ENCODE measurements around the gene PHLDA2.
"Not testable (repeated sequence)": the region's sequence is repeated elsewhere in the genome, so short reads cannot be mapped to it uniquely, and the experiment has no call there.

The PHLDA2 gene

DNA sequence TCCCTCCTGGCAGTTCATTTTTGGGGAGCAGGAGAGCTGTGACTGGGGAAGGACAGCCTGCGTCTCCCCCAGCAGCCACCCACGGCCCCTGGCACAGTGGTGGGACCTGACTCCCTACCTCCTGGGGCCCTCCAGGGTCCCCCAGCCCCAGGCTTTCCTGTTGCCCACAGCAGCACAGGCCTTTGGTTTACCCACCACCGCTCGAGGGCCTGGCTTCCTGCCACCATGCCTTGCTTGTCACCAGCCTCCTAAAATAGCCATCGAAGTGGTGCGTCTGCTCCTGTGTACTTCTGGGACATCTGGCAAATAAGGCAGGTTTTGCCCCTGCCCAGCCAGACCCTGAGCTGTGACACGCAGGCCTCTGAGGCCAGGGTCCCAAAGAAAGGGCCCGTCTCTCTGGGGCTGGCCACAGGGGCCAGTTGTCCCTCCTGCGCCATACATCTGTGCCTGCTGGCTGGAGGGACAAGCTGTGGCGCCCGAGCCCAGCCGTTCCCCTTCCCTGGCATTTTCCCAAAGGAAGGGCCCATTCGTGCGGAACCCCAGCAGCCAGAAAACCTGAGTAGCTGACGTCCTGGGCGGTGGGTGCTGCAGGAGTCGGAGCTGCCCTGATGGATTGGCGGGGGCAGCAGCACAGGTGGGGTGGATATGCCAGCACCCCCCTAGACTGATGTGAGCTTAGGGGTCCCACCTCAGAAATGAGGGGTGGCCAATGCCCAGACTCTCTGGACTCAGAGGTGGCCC is 14.6 kb downstream of the PHLDA2 start:
- DNase-seq (ENCODE audit: low spot score) = no peak

DNA sequence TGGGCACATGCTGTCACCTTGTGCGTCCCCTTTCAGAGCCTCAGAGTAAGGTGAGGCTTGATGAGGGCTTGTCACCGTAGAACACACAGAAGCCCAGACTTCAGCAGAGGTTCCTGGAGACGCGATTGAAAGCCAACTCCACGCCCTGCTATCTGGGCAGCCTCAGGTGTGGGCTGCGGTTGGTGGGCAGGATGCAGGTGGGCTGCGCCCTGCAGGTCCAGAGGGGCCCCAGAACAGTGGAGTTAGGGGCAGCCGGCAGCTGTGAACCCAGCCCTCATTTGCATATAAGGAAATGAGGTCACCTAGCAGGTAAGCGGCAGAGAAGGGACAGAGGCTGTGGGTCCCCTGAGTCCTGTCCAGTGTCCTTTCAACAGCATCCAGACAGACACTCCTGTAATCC is 15.4 kb downstream of the PHLDA2 start:
- no peak for DNase-seq (ENCODE audit: low spot score)

DNA sequence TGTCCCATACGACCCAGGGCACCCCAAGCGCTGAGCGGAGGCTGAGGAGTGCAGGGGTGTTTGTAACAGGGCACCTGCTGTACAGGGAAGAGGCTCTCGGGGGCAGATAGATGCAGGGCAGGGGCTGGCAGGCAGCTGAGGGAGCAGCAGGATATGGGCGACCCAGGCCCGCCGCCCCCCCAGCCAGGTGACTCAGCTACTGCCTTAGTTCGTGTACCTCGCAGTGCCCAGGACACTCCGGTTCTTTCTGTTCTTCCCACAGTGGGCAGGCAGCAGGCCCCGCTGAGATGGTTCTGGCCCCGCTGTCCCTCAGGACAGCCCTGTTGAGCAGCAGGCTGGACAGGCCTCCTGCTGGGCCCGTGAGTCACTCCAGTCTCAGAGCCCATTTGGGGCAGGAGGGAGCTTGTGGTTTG is 16.2 kb downstream of the PHLDA2 start:
- DNase-seq (ENCODE audit: low spot score) = no peak

DNA sequence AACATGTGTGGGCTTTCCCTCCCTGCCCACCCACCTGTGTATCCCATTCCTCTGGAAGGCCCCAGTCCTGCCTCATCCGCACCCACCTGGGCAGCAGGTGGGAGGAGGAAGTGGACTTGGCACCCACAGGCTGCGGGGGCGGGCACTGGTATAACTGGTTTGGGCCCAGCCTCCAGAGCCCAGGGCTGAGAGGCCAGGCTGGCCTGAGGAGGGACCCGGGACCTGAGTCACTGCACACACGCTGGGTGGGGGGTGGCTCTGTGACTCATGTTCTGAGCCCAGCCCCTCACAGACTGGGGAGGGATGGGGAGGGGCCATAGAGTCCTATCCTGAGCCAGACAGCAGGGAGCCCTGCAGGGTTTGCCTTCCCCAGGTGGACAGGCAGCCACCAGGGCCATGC is 16.7 kb downstream of the PHLDA2 start:
- peak; percentile 56 for DNase-seq (ENCODE audit: low spot score)

DNA sequence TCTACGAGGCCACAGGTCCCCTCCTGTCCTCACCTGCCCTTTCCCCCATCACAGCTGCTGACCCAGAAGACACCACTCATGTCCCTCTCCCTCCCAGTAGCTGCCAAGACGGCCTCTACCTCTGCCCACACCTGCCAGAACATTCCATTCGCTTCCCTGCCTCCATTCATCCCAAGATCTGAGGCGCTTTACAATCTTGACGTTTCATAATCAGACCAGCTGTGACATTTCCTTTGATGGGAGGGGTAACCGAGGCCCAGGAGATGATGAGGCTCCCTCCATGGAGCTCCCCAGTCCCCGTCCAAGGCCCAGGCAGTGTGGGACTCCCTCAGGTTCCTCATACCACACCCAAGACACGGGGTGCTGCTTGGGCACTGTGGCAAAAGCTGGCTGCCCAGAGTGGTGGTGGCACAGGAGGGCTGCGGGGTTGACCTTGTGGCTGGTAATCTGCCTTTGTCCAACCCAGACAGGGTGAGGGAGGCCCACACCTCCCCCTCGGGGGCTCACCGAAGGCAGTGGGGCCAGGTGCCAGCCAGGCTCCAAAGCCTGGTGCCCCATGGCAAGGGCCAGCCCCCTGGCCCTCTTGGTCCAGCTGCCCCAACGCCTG is 17.3 kb downstream of the PHLDA2 start:
- DNase-seq (ENCODE audit: low spot score) = no peak

DNA sequence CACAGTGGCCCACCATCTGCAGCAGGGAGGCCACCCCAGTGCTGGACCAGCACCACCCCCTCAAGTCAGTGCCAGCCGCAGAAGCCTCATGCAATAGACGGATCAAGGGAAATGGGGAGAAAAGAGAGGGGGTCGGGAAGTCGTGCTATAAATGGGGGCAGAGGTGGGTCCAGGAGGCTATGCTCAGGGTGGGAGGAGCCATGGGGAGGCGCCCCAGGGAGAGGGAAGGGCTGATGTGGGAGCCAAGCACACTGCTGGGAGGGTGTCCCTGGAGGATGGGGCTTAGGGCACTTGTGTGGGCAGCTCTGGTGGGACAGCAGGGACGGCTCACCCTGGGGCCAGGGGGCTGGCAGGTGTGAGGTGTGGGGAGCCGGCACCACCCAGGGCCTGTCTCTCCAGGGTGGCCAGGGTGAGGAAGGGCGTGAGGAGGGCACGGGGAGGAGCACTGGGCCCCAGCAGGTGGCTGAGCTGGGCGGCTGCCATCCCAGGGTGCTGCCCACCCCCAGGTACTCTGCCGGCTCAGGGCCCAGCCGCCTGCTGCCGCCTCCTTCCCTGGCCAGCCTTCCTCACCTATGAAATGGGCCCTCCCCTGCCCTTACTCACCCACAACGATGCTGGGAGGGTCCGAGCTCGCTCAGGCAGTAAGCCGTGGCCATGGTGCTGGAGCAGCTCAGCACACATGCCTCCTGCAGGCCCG is 18.0 kb downstream of the PHLDA2 start:
- no peak for DNase-seq (ENCODE audit: low spot score)

DNA sequence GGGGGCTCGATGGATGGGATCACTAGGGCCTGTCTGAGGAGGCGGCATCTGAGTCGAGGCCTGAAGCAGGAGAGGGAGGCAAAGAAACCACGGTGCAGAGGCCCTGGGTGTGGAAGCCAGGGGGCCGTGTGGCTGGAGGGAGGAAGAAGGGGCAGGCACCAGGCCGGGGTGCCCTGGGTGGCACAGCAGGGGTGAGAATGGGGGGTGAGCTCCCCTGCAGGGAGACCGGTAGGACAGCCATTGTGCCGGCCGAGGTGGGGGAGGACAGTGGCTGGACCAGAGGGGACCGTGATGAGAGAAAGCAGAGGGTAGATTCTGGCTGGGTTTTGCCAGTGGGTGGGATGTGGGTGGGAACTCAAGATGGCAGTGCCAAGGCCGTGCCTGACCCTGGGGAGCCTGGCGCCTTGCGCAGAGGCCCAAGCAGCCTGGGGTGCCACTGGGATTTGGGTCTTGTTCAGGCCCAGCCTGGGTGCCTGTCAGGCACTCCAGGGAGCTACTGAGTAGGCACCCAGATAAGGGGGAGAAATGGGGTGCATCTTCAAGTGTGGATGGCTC is 18.7 kb downstream of the PHLDA2 start:
- no peak for DNase-seq (ENCODE audit: low spot score)

DNA sequence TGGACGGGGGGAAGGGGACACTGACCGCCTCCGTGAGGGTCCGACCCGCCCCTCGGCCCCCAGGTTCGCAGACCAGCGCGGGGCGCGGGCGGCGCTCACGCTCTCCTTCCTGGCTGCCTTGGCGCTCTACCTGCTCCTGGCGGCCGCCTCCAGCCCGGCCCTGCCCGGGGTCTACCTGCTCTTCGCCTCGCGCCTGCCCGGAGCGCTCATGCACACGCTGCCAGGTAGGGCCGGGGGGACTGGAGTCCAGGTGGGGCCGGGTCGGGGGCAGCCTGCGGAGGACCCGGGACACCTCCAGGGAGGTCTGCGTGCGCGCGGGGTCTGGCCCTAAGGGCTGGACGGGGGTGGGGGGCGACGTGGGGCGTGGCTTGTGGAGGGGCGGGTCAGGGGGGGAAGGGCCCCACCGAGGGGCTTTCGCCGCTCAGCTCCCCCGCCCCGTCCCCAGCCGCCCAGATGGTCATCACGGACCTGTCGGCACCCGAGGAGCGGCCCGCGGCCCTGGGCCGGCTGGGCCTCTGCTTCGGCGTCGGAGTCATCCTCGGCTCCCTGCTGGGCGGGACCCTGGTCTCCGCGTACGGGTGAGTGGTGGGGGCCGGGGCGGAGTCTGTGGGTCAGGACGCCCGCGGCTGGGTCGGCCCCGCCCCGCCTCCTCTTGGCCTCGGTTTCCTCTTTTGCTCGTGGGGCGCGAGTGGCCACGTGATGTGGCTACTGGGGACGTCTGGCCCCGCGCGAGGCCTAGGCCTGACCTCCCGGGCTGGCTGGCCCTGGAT is 19.9 kb downstream of the PHLDA2 start:
- no peak for DNase-seq (ENCODE audit: low spot score)

DNA sequence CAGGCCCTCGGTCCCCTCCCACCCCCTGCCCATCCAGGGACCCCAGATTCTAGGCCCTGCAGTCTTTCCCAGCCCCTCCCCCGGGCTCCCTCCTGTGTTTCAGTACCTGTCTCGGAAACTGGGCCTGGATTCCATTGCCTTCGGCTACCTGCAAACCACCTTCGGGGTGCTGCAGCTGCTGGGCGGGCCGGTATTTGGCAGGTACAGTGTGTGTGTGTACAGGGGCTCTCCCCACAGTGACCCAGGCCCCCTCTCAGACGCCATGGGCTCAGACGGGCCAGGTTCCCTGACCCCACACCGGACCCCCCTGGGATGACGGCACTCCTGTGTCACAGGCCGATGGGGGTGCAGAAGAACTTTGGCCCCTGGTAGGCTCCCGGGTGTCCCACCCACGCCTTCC is 21.1 kb downstream of the PHLDA2 start:
- DNase-seq (ENCODE audit: low spot score) = no peak

DNA sequence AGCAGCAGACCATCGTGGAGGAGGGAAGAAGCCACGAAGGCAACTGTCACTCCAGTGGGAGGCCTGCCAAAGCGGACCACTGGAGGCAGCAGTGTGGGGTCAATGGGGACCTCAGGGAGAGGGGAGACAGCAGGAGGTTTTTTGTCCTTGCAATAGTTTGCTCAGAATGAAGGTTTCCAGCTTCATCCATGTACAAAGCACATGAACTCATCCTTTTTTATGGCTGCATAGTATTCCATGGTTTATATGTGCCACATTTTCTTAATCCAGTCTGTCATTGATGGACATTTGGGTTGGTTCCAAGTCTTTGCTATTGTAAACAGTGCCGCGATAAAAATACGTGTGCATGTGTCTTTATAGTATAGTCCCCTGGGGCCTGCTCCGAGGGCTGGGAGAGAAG is 23.9 kb downstream of the PHLDA2 start:
- DNase-seq (ENCODE audit: low spot score) = not testable (repeated sequence)

DNA sequence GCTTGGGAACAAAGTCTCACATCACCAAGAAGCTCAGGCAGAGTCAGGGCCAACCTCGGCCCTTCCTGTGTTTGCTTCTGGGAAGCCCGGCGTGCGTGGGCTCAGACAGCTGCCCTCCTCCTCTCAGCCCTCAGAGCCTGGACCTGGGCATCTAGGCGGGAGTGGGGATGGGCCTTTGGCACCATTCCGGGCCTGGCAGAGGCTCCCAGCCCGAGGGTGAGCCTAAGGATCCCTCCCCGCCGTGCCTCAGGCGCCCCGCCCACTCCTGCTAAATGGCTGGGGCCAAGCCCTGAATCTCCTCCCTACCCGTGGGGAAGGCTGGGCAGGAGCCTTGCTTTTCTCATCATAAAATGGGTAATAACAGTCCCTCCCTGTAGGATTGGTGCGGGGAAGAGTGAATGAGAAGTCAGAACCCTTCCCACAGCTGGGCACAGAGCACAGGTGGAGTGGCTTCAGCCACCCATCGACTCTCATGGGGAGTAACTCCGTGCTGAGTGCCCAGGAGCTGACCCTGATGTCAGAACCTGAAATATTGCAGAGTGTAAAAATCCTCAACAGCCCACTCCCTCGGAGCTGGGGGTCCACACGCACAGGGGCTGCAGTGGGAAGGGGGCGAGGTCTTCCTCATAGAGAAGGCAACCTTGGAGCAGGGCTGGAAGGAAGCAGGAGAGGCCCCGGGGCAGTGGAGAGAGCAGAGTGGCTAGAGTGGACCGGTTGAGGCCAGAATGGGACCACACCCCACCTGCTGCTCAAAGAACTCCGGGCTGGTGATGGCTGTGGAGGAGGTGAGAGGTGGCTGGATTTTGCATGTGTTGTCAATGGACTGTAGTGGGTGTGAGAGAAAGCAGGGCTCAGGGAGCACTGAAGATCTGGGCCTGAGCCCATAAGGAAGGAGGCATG is 24.8 kb downstream of the PHLDA2 start:
- DNase-seq (ENCODE audit: low spot score) = no peak

DNA sequence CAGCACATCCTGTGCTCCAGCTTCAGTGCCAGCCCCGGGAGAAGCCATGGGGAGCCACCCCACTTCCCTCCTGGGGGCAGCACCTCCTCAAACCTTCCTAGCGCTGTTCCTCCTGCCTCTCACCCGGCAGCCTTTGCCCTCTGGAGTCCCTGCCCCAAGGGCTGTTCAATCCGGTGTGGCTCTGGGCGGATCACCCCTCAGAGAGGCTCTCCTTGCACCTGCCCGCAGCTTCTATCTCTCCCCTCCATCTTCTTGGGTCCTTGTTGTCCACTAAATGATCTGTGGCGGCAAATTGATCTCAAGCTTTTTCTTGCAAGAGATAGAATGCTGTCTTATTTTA is 25.6 kb downstream of the PHLDA2 start:
- DNase-seq (ENCODE audit: low spot score) = no peak

DNA sequence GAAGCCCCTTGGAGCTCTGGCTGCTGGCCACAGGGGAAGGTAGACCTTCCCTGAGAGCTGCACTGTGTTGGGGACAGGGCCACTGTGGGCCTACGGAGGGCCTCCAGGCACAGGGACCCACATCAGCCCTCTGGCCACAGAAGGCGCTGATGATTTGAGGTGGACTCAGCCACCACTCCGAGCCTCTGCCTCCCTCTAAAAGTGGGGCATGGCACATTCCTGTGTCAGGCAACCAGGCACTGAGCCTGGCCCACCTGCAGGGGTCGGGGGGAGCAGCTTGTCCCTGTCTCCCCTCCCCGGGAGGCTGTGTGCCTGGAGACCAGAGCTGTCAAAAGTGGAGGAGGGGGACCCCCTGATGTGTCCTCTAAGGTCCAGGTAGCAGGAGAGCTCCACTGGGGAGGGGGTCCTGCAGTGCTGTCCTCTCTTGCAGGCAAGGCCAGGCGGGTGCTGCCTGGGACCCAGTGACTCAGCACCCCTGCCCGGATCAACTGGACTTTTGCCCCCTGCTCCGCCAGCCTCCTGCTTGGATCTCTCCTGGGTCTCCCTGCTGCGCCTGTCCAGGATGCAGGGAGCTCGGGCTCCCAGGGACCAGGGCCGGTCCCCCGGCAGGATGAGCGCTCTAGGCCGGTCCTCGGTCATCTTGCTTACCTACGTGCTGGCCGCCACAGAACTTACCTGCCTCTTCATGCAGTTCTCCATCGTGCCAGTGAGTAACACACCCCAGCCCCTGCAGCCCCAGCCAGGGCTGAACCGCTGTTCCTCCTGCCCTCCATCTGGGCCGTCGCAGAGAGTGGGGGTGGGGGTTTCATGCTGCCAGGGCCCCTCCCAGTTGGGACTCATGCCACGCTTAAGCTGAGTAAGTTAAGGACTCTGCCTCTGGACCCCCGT is 26.2 kb downstream of the PHLDA2 start:
- peak; percentile 33 for DNase-seq (ENCODE audit: low spot score)

DNA sequence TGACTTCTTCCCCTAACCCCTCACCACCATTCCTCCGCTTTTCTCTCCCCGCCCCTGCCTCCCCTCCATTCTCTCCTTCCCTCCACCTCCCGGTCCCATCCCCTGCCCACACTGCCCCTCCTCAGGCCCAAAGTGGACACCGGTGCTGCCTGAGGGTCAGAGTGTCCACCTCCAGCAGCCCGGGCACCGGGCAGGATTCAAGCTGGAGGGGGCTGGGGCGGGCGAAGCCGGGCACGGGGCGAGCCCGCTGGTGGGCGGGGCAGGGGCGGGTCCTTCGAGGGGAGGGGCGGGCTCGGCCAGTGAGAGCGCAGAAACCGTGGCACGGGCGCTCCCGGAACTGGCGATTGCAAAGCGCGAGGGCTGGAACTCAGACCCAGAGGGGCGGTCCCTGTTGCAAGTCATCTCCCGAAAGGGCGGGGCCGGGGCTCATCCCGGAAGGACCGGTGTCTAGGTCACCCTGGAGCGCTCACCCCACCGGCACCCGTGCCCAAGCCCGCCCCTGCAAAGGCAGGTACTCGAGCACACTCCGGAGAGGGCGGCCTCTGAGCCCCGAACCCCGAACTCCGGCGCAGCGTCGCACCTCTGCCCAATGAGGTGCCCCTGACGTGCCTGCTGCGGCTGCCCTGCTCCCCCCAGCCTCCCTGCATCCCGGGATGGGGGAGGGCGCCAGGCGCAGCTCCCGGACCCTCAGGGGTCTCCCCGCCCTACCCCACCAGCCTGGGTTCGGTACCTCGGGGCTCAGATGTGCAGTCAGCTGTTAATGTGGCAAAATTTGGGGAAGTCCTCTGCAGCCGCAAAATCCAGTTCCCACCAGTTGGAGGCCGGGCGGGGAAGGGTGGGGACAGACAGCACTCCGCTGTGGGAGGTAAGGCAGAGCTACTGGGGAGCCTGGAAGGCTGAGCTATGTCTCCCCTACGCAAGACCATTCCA is 27.1 kb downstream of the PHLDA2 start:
- DNase-seq (ENCODE audit: low spot score) = peak; percentile 97

DNA sequence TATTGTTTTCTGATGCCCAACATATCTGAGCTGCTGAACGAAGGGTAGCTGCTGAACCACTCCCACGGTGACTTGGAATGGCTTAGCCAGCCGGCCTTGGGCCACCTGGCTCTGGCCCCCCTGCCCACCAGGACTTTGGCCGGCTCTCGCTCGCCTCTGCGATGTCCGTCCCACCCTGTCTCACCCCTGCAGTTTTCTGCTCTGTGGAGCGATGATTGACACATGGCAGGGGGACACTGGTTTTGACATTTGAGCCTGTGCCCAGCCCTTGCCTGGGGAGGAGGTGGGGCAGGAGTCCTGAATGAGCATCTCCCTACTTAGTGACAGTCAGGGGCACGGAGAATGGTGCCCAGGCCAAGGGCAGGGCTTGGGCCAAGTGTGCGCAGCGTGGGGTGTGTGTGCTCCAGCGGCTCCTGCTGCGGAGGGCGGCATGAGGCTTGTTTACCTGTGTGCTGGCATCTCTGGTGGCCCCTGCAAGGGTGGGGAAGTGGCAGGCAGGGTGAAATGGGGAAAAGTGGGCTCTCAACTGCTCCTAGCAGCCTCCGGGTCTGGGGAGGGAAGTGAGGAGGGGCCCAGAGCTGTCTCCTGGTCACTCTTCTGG is 27.9 kb downstream of the PHLDA2 start:
- no peak for DNase-seq (ENCODE audit: low spot score)

DNA sequence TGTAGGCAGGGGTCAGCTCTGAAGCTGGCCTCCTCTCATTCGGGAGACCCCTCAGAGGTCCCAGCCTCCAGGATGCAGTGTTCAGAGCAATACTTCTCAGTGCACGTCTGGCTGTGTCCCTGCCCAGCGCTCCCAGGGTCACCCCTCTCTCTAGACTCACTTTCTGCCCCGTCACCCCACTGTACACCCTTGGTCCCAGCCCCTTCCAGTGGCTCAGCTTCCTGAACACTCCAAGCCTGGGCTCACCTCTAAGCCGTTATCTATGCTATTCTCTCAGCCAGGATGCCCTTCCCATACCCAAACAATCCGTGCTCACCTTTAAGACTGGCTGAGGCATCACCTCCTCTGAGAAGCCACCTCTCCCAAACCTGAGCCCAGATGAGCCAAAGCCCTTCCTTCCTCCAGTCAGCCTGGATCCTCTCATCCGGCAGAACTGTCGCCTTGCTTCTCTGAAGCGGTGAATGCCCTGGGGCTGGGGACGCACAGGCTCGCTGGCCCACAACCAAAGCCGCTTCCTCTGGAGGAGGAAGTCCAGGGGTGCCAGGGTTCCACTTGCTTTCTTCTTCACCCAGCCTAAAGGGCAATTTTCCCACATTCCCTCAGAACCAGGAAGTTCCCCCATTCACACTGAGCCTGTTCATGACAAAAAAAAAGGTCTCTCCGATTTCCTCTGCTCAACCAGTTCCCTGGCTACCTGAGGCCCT is 30.0 kb downstream of the PHLDA2 start:
- DNase-seq (ENCODE audit: low spot score) = no peak

DNA sequence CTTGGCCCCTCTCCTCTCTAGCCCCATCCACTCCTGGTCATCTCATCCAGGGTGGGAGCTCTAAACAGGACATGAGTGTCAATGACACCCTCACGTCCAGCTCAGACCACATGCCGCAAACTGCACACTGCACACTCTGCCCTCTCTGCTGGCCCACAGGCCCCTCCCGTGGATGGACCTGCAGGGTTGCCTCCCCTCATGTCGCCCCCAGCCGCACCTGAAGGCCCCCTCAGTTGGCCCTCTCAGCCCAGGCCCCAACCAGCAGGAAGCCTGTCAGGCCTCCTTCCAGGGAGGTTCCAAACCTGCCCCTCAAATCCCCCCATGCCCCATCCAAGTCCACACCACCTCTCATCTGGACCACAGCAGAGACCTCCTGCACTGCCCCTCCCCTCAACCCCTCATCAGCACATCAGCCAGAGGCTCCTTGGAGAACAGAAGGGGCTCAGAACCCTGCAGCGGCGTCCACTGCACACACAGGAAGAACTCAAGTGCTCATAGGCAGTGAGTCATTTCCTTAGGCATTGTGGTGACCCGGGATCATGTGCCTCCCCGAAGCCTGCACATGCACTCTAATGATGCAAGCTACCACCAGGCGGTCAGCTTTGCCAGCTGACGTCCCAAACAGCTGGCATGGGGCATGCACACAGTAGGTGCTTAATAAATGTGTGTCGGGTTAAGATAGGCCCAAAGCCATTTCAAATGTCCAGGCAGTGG is 30.7 kb downstream of the PHLDA2 start:
- DNase-seq (ENCODE audit: low spot score) = peak; percentile 97
